SK-N-SH (cell line): Measurements from ENCODE around the gene GRIK3. TPM values are rescaled to one million over a fixed set of nuclear protein-coding genes. Genes with fewer than 3 reads are reported as not detected.

Experiments used
- CTCF ChIA-PET: fragments of 300-600, 350-600 bp; formaldehyde crosslinking; extraction: SDS; loops from one replicate; lab custom pipeline; 2021; lab: Yijun Ruan, JAX
- POLR2A ChIA-PET: fragments of 350-600 bp; sonication (Branson Sonifier 250); formaldehyde crosslinking; extraction: SDS; loops from one replicate; lab custom pipeline; 2020; ENCODE audit warnings: antibody characterized with exemption, inconsistent platforms; lab: Yijun Ruan, JAX
- DNase-seq: peaks from one replicate; pipeline ENCODE4 v3.0.0; 2012
- H2AFZ ChIP-seq: fragments of 200-600 bp; sonication (generic); 2 replicates; pipeline ENCODE4 v1.8.1; 2016; ENCODE audit warnings: antibody characterized with exemption, mild to moderate bottlenecking, low read depth
- H3F3A ChIP-seq: fragments of 200-600 bp; sonication (generic); replicated peaks from 2 replicates; pipeline ENCODE3; 2016; ENCODE audit warnings: antibody characterized with exemption, mild to moderate bottlenecking; ENCODE audit not compliant: insufficient read depth
- H3K27ac ChIP-seq, 2 experiments: fragments of 200-500 bp in 1 of 2; fragments of 200-600 bp in 1 of 2; sonication (Bioruptor generic) in 1 of 2; sonication (generic), shearing (Covaris generic) in 1 of 2; 2 replicates each; pipeline versions ENCODE4 v1.5.1 to v1.6.1; 2014 to 2016; ENCODE audit warnings: low read depth in 2 of 2, inconsistent platforms in 1 of 2, low read length in 1 of 2, mild to moderate bottlenecking in 1 of 2, mixed read lengths in 1 of 2
- H3K27me3 ChIP-seq: fragments of 200-600 bp; sonication (generic), shearing (Covaris generic); 2 replicates; pipeline ENCODE4 v1.6.1; 2016; ENCODE audit warnings: mixed run types; ENCODE audit not compliant: insufficient read depth
- H3K36me3 ChIP-seq, 2 experiments: fragments of 200-500 bp in 1 of 2; fragments of 200-600 bp in 1 of 2; sonication (Bioruptor generic) in 1 of 2; sonication (generic) in 1 of 2; replicated peaks in 1 of 2; 2 replicates each; pipeline versions ENCODE3 to v1.5.1; 2014 to 2016; ENCODE audit warnings: low read length in 1 of 2, mild to moderate bottlenecking in 1 of 2; ENCODE audit not compliant: insufficient read depth in 2 of 2, control insufficient read depth in 1 of 2
- H3K4me1 ChIP-seq, 2 experiments: fragments of 200-500 bp in 1 of 2; fragments of 200-600 bp in 1 of 2; sonication (Bioruptor generic) in 1 of 2; sonication (generic), shearing (Covaris generic) in 1 of 2; 2 replicates each; pipeline versions ENCODE4 v1.5.1 to v1.6.1; 2014 to 2016; ENCODE audit warnings: low read depth in 1 of 2, low read length in 1 of 2, mixed run types in 1 of 2; ENCODE audit not compliant: insufficient read depth in 2 of 2, control insufficient read depth in 1 of 2
- H3K4me2 ChIP-seq: fragments of 200-600 bp; sonication (generic), shearing (Covaris generic); 2 replicates; pipeline ENCODE4 v1.6.1; 2017; ENCODE audit warnings: mixed run types
- H3K4me3 ChIP-seq, 2 experiments: fragments of 200-500 bp in 1 of 2; fragments of 200-600 bp in 1 of 2; sonication (Bioruptor generic) in 1 of 2; sonication (generic), shearing (Covaris generic) in 1 of 2; 2 replicates each; pipeline versions ENCODE4 v1.5.1 to v1.8.1; 2014 to 2016; ENCODE audit warnings: low read depth in 2 of 2, inconsistent platforms in 1 of 2, low read length in 1 of 2, mild to moderate bottlenecking in 1 of 2, mixed read lengths in 1 of 2, moderate library complexity in 1 of 2
- H3K79me2 ChIP-seq: fragments of 200-600 bp; sonication (generic); 2 replicates; pipeline ENCODE4 v1.8.1; 2017; ENCODE audit warnings: mild to moderate bottlenecking; ENCODE audit not compliant: insufficient read depth
- H3K9ac ChIP-seq: fragments of 200-600 bp; sonication (generic); 2 replicates; pipeline ENCODE4 v1.6.1; 2017; ENCODE audit warnings: mixed run types
- H3K9me2 ChIP-seq: fragments of 200-600 bp; sonication (generic); 2 replicates; pipeline ENCODE4 v1.6.1; 2017; ENCODE audit warnings: mixed run types
- H3K9me3 ChIP-seq: fragments of 200-600 bp; sonication (generic); 2 replicates; pipeline ENCODE4 v1.6.1; 2017; ENCODE audit warnings: mixed run types, mild to moderate bottlenecking, moderate library complexity
- H4K20me1 ChIP-seq: fragments of 200-600 bp; sonication (generic); 2 replicates; pipeline ENCODE4 v1.6.1; 2017; ENCODE audit warnings: mild to moderate bottlenecking, mixed run types; ENCODE audit not compliant: insufficient read depth
- CHD2 ChIP-seq: fragments of 150-350 bp; IDR thresholded peaks from 2 replicates; pipeline ENCODE4 v1.6.1; 2018; ENCODE audit warnings: low read length; ENCODE audit not compliant: partially characterized antibody
- CTCF ChIP-seq: fragments of 200-600 bp; sonication (generic); IDR thresholded peaks from 2 replicates; pipeline ENCODE4 v1.6.1; 2017; ENCODE audit warnings: antibody characterized with exemption, mild to moderate bottlenecking, moderate library complexity
- ELF1 ChIP-seq: IDR thresholded peaks from 2 replicates; pipeline ENCODE4 v1.4.0; 2012
- FOSL2 ChIP-seq: IDR thresholded peaks from 2 replicates; pipeline ENCODE4 v1.4.0; 2012; ENCODE audit warnings: low read depth, mild to moderate bottlenecking, moderate library complexity, borderline replicate concordance
- MAX ChIP-seq: IDR thresholded peaks from 2 replicates; pipeline ENCODE4 v1.4.0; 2012; ENCODE audit warnings: low read depth
- NRF1 ChIP-seq: IDR thresholded peaks from 2 replicates; pipeline ENCODE4 v1.6.1; 2012; ENCODE audit warnings: low read depth, mild to moderate bottlenecking, low read length
- PBX3 ChIP-seq: IDR thresholded peaks from 2 replicates; pipeline ENCODE4; 2012
- POLR2AphosphoS5 ChIP-seq: IDR thresholded peaks from 2 replicates; pipeline ENCODE4 v1.6.1; 2012; ENCODE audit warnings: low read depth, low read length
- SIN3A ChIP-seq: IDR thresholded peaks from 2 replicates; pipeline ENCODE4 v1.6.1; 2012; ENCODE audit warnings: low read depth, mild to moderate bottlenecking, low read length, moderate library complexity, borderline replicate concordance
- SMC3 ChIP-seq: IDR thresholded peaks from 2 replicates; pipeline ENCODE4 v1.6.1; 2012; ENCODE audit warnings: low read depth, low read length, improper control_type of control experiment
- TEAD4 ChIP-seq: IDR thresholded peaks from 2 replicates; pipeline ENCODE4 v1.4.0; 2012; ENCODE audit warnings: mild to moderate bottlenecking, borderline replicate concordance; ENCODE audit not compliant: insufficient read depth
- USF1 ChIP-seq: IDR thresholded peaks from 2 replicates; pipeline ENCODE4 v1.4.0; 2012; ENCODE audit warnings: low read depth, borderline replicate concordance
- USF2 ChIP-seq: fragments of 150-350 bp; IDR thresholded peaks from 2 replicates; pipeline ENCODE4 v1.6.1; 2017; ENCODE audit warnings: antibody characterized with exemption, low read length, low read depth, borderline replicate concordance
- YY1 ChIP-seq: IDR thresholded peaks from 2 replicates; pipeline ENCODE4 v1.4.0; 2012; ENCODE audit warnings: low read depth, mild to moderate bottlenecking
- WGBS: methylation state at CpG from one replicate; pipeline ENCODE4 v1.1.6; 2017; ENCODE audit warnings: low lambda C conversion rate; 5-methylcytosine and 5-hydroxymethylcytosine counted together
- polyA plus RNA-seq, 3 experiments: library from polyadenylated mRNA; depleted of rRNA; stranded (reverse); fragments of >200 nt; gene quantifications; 2 replicates each; pipeline ENCODE4 v1.2.3, GENCODE V29; 2012

The GRIK3 gene
- polyA plus RNA-seq, 1 of the 3 experiments (the other 2 are of a cell fraction): not detected

GRCh38 chr1:36796733-36797132 lies 237.6 kb downstream of the GRIK3 start (continued):
- TF ChIP-seq PBX3: no peak
- no peak for TF ChIP-seq NRF1
- no peak for TF ChIP-seq USF1
- no peak for TF ChIP-seq ELF1
- TF ChIP-seq USF2: no peak

- Histone ChIP-seq H3K9ac (no peak overlapping the region), H3K4me2 (no peak overlapping the region), H3K4me3 (no peak overlapping the region), H3K27ac (no peak overlapping the region), H3K79me2 (no peaks in the 10 kb centered on the region), H3K9me2 (no peaks in the 10 kb centered on the region), H3F3A (no peaks in the 10 kb centered on the region), H3K4me1 (peaks cover 0 to 4% of the 10 kb centered on the region in 2 experiments; a peak in 1 of 4 replicates), H4K20me1 (no peaks in the 10 kb centered on the region), H3K36me3 (no peaks in the 10 kb centered on the region), H2AFZ (no peak overlapping the region), H3K27me3 (no peaks in the 10 kb centered on the region), H3K9me3 (no peaks in the 10 kb centered on the region)
- peak; percentile 33 for DNase-seq
- CTCF ChIA-PET: interaction anchor here (1.1 kb wide), 1 partner anchor 60 kb away, joined by 3 read pairs; no protein-coding TSS in a partner anchor
- POLR2A ChIA-PET: no interaction called here
- TF ChIP-seq TEAD4 (no peak), MAX (no peak), SMC3 (no peak), YY1 (no peak), SIN3A (no peak), PBX3 (no peak), FOSL2 (no peak), CHD2 (no peak), CTCF (no peak), ELF1 (no peak), POLR2AphosphoS5 (no peak)
- WGBS: 17% methylated on average over 1 of the region's 5 CpGs
Measured at GRCh38 chr1:36796106-36796590, 238.2 kb downstream of the GRIK3 start.
